GM13977 (cell line): ENCODE data around the gene CMIP.

Source experiments
- DNase-seq: peaks from one replicate; pipeline ENCODE4 v3.0.0; 2012; ENCODE audit warnings: low spot score
- in situ Hi-C: fragments of 300-500 bp; cut with MboI; formaldehyde crosslinking; loops from one replicate; pipeline ENCODE4 v1.12.0; 2022; ENCODE audit warnings: low sequenced_read_pairs, low pct_unique_long_range_greater_than_20kb, mixed read lengths, inconsistent platforms; ENCODE audit not compliant: unreplicated experiment
- TF ChIP-seq, protein P1 (sequence below): IDR thresholded peaks from 2 replicates; pipeline ENCODE4 v1.5.1; 2012; ENCODE audit warnings: mild to moderate bottlenecking, control low read depth; ENCODE audit not compliant: insufficient read depth; ENCODE audit errors: extremely low read depth, missing control alignments

CMIP gene

DNA sequence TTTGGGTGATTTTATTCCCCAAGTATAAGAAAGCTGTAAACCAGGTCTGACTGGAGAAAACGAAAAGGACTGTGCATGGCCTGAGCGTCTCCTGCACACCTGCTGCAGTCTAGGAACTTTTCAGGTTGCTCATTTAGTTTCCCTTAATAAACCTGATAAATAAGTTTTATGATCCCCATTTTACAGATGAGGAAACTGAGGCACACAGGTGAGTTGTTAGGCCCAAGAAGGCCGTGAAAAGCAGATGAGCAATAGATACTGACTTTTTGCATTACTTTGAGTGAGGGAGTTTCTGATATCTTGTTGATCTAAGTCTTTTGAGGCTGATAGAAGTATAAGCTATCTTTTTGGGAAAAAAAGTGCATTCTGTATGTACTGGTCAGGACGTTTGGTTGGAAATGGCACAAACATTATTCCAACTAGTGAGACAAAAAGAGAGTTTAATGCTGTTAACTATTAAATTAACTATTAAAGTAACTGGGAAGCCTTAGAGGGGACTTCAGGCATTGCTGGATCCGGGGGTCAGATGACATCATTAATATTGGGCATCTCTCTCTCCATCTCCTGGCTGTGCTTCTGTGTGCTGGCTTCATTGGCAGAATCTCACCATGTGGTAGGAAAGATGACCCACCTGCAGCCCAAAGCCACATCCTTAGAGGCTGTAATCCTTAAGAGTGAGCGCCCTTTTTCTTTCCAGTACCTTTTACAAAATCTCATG is 163.4 kb downstream of the CMIP start:
- in situ Hi-C loops: no loop called here
- no peak for DNase-seq
- TF ChIP-seq, protein P1, sequence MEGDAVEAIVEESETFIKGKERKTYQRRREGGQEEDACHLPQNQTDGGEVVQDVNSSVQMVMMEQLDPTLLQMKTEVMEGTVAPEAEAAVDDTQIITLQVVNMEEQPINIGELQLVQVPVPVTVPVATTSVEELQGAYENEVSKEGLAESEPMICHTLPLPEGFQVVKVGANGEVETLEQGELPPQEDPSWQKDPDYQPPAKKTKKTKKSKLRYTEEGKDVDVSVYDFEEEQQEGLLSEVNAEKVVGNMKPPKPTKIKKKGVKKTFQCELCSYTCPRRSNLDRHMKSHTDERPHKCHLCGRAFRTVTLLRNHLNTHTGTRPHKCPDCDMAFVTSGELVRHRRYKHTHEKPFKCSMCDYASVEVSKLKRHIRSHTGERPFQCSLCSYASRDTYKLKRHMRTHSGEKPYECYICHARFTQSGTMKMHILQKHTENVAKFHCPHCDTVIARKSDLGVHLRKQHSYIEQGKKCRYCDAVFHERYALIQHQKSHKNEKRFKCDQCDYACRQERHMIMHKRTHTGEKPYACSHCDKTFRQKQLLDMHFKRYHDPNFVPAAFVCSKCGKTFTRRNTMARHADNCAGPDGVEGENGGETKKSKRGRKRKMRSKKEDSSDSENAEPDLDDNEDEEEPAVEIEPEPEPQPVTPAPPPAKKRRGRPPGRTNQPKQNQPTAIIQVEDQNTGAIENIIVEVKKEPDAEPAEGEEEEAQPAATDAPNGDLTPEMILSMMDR: no peak

DNA sequence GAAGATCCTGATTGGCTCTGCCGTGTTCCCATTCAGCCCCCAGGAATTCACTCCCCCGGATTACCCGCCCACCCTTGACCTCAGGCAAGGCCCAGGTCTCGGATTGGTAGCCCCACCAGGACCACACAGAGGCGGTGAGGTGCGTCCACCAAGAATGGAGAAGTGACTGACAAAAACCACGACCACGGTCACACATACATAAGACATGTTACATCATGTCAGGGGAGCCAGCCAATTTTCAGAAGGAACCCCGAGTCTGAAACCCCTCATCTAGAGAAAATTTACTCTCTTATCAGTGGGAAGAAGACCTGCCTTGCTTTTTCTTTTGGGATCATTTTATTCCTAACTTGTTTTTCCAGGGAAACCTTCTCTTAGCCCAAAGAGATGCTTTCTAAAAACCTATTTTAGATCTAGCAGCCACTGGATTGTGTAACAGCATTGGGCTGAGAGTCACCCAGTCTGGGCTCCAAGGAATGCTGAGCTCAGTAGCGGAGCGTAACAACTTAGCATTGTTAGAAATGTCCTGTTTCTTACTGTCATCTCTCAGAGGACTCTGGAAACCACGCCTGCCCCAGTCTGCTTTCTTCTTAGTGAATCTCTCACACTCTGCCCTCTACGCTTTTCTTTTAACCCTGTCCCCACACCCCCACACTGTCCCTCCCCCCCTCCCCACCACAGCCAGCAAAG is 164.1 kb downstream of the CMIP start:
- TF ChIP-seq, protein P1: no peak
- DNase-seq: peak; percentile 76
- in situ Hi-C loops: no loop called here

DNA sequence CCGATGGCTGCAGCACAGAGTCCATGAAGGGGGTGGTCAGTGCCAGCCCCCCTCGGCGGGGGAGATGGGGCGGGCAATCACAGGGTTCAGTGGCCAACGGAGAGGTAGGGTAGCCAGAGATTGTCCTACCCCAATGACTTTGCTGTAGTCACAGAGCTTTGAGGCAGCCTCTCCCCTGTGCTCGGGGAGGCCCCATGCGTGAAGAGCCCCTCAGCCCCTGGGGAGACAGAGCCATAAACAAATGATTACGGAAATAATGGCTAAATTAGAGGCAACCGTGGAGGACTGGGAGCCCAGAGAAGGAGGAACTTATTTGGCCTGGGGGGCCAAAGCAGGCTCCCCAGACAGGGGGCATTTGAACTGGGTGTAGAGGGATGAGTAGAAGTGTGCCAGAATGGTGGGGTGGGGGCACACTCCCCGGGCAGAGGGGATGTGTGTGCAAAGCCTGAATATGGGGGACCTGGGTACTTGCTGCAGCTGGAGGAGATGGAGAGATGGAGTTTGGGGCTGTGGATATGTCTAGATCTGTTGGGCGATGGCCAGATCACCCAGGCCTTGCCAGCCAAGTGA is 164.8 kb downstream of the CMIP start:
- TF ChIP-seq, protein P1: no peak
- in situ Hi-C loops: no loop called here

DNA sequence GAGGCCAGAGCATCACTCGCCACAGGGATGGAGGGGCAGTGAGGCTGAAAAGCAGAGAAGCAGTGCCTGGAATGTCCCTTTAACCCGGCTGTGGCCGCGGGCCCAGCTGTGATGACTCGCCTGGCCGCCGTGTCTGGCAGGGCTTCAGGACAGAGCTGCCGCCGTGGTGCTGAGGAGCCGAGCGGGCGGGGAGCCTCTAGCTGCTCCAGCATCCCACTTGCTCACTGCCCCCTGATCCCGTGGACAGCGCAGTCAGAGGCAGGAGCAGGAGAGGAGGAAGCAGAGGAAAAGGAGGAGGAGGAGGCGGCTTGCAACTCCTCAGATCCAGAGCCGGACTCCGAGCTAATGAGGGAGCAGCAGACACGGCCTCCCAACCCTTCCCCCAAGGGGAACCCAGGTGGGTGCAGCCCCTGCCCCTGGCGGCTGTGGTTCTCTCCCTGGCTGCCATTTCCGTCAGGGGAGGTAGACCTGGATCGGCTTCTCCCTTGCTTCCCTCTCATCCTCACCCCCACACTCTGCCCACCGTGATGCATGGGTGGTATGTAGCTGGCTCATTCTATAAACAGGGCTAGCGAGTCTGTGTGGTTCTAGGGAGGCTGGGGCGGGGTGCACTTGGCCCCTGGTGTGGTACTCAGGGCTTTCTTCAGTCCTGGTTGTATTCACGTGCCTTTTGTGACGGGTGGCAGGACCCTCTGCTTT is 165.7 kb downstream of the CMIP start:
- TF ChIP-seq, protein P1: no peak
- no peak for DNase-seq
- in situ Hi-C loops: no loop called here

More for the DNA sequence above, 164.8 kb downstream of the CMIP start:
- peak; percentile 38 for DNase-seq

DNA sequence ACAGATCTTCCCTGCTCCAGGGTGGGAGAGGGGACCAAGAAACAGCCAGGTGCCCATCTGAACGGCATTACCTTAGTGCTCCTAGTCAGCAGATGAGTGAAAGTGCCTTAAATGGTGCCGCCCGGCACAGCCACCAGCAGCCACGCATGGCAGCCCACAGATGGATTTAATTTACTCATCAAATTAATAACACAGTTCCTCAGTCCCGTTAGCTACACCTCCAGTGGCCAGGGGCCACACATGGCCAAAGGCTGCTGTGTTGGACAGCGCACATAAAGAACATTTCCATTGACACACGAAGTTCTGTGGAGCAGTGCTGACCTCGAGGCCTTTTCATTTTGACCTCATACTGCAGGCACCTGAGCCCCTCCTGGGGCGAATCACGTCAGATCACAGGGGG is 166.3 kb downstream of the CMIP start:
- DNase-seq: no peak

DNA sequence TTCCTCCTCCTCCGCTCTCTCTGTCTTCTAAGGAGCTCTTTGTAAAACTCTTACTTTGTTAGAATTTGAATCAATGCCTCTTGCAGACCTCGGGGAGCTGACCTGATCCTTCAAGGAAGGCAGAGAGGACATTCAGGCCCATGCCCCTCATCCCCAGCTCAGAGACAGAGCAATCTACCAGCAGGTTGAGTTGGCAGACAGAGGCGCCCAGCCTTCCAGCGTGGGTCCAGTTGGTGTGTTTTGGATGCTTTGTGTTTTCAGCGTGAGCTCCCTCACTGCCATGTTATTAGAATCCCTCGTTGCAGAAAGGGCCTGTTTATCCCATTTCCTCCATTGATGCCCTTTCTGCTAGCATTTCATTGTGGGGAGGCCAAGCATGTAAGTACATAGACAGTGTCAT is 167.1 kb downstream of the CMIP start:
- in situ Hi-C loops: no loop called here
- TF ChIP-seq, protein P1: no peak
- DNase-seq: no peak

More for the DNA sequence above, 166.3 kb downstream of the CMIP start:
- TF ChIP-seq, protein P1: no peak
- in situ Hi-C loops: no loop called here
